Measurements from ENCODE around the gene IQSEC3. TPM values are rescaled to one million over a fixed set of nuclear protein-coding genes. Genes with fewer than 3 reads are reported as not detected.

The IQSEC3 gene
- total and polyA plus RNA-seq, 2 of the 13 experiments (the other 11 are each of a cell fraction or from before 2014, with no cell fraction given) = not detected

DNA sequence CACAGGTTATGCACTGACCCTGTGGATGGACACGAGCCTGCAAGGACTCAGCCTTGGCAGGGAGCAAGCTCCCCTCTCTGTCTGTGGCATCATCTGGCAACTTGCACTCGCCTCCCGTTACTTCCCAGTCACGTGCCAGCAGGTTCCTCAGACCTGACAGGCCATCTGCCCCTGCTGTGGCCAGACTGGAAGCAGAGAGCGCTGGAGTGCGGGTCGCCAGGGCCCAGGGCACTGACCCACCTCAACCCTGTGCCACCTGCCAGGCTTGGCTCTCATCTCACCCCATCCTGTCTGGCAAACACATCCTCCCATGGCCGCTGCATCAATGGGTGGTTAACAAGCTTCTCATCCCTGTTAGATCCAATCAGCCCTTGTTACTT lies 119.0 kb downstream of the IQSEC3 start:
- no peak for ATAC-seq
- intact Hi-C loops (cut with micrococcal nuclease; ENCODE audit: unreplicated experiment) (no loop called here), in situ Hi-C loops (cut with HindIII; ENCODE audit: extremely low pct_ligation_motif_present, low pct_unique_long_range_greater_than_20kb) (no loop called here)
- H3K27me3 ChIP-seq (ENCODE audit: control insufficient read depth in 1 of 2, insufficient read depth in 2 of 2, low read length in 2 of 2) = peaks cover 9 to 17% of the 10 kb centered on the region in 2 experiments; a peak in 3 of 5 replicates
- H3K4me2 ChIP-seq (ENCODE audit: low read depth, low read length) = no peak overlapping the region
- H3K36me3 ChIP-seq (replicated peaks in 1 of 2; ENCODE audit: control insufficient read depth in 1 of 2, insufficient read depth in 2 of 2, low read length in 2 of 2) = no peaks in the 10 kb centered on the region
- H3K9me3 ChIP-seq (ENCODE audit: low read length) = no peaks in the 10 kb centered on the region
- H4K20me1 ChIP-seq (ENCODE audit: insufficient read depth, low read length) = no peaks in the 10 kb centered on the region
- no peak for DNase-seq (ENCODE audit: low spot score)
- no TSS peak for BruUV-seq (replicated peaks)
- H3K9ac ChIP-seq (ENCODE audit: insufficient read depth, low read depth, low read length) = no peak overlapping the region
- FAIRE-seq = no peak
- TF ChIP-seq HNRNPL (IDR thresholded peaks at IDR 0.05; ENCODE audit: low read depth, low read length) (no peak), ATAD3A (CRISPR knock-in tag; IDR thresholded peaks at IDR 0.05) (no peak), RBM22 (optimal IDR thresholded peaks at IDR 0.05; ENCODE audit: low read length) (no peak), BHLHE40 (IDR thresholded peaks at IDR 0.05; ENCODE audit: low read length) (0 out of 2 replicates have a peak, but pooled peaks have one; percentile 11), HNRNPH1 (optimal IDR thresholded peaks at IDR 0.05; ENCODE audit: low read depth, low read length) (no peak)
- no peak overlapping the region for H2AFZ ChIP-seq (ENCODE audit: low read length)
- peaks cover 8% of the 10 kb centered on the region; the same call in 1 of the 2 replicates for H3K4me1 ChIP-seq (ENCODE audit: insufficient read depth, low read length)
- no peak overlapping the region for H3K4me3 ChIP-seq (replicated peaks in 1 of 3; ENCODE audit: insufficient read depth in 1 of 3, low read depth in 2 of 3, low read length in 3 of 3)
- no peaks in the 10 kb centered on the region for H3K79me2 ChIP-seq (ENCODE audit: insufficient read depth, low read length)
- ChIA-PET POLR2A (no interaction called here), CTCF (ENCODE audit: low intra/inter-chr PET ratio, low total read pairs) (no interaction called here)
- WGBS (ENCODE audit: low lambda C conversion rate) = 30% methylated on average over 1 of the region's 8 CpGs
- H3K27ac ChIP-seq (ENCODE audit: extremely low read length, insufficient read depth, low read length) = no peak overlapping the region

DNA sequence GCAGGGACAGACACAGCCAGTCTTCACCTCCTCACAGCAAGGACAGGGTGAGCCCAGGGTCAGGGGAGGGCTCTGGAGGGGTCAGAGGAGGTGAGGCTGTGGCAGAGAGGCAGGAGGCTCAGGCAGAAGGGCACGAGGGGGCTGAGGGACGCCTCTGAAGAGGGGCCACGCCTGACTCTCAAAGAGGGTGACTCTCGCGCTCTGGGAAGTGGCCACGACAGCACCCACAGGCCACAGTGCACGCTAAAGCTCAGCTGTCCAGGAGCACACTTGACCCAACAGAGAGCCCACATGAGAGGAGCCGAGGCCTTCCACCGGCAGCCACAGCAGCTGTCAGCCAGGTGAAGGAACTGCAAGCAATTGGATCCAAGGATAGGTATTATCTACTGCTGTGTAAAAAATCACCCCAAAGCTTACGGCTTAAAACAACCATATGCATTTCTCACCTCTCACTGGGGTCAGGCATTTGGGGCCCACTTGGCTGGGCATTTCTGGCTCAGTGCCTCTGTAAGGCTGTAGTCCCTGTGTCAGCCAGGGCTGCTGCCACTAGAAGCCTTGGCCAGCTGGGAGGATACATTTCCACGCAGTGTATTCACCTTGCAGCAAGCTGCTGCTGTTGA lies 119.5 kb downstream of the IQSEC3 start:
- Histone ChIP-seq H3K27me3 (ENCODE audit: control insufficient read depth in 1 of 2, insufficient read depth in 2 of 2, low read length in 2 of 2) (peaks cover 9 to 17% of the 10 kb centered on the region in 2 experiments; a peak in 3 of 5 replicates), H2AFZ (ENCODE audit: low read length) (no peak overlapping the region), H3K36me3 (replicated peaks in 1 of 2; ENCODE audit: control insufficient read depth in 1 of 2, insufficient read depth in 2 of 2, low read length in 2 of 2) (no peaks in the 10 kb centered on the region), H4K20me1 (ENCODE audit: insufficient read depth, low read length) (no peaks in the 10 kb centered on the region), H3K9ac (ENCODE audit: insufficient read depth, low read depth, low read length) (no peak overlapping the region), H3K4me2 (ENCODE audit: low read depth, low read length) (no peak overlapping the region), H3K4me1 (ENCODE audit: insufficient read depth, low read length) (peaks cover 6% of the 10 kb centered on the region; the same call in 1 of the 2 replicates), H3K4me3 (replicated peaks in 1 of 3; ENCODE audit: insufficient read depth in 1 of 3, low read depth in 2 of 3, low read length in 3 of 3) (no peak overlapping the region), H3K9me3 (ENCODE audit: low read length) (no peaks in the 10 kb centered on the region), H3K79me2 (ENCODE audit: insufficient read depth, low read length) (no peaks in the 10 kb centered on the region), H3K27ac (ENCODE audit: extremely low read length, insufficient read depth, low read length) (no peak overlapping the region)
- DNase-seq (ENCODE audit: low spot score) = no peak
- WGBS (ENCODE audit: low lambda C conversion rate) = 22% methylated on average over 6 of the region's 11 CpGs
- CTCF ChIA-PET (ENCODE audit: low intra/inter-chr PET ratio, low total read pairs) = no interaction called here
- no peak for TF ChIP-seq SIX1 (CRISPR knock-in tag; IDR thresholded peaks at IDR 0.05; ENCODE audit: borderline replicate concordance)
- no peak for TF ChIP-seq ZKSCAN5 (CRISPR knock-in tag; IDR thresholded peaks at IDR 0.05)
- no peak for TF ChIP-seq ZC3H13 (CRISPR knock-in tag; IDR thresholded peaks at IDR 0.05)
- TF ChIP-seq MED1 (CRISPR knock-in tag; IDR thresholded peaks at IDR 0.05) = no peak
- POLR2A ChIA-PET = no interaction called here
- ATAC-seq = no peak
- FAIRE-seq = no peak
- BruUV-seq (replicated peaks) = no TSS peak
- intact Hi-C loops (cut with micrococcal nuclease; ENCODE audit: unreplicated experiment) (no loop called here), in situ Hi-C loops (cut with HindIII; ENCODE audit: extremely low pct_ligation_motif_present, low pct_unique_long_range_greater_than_20kb) (no loop called here)
